GM19468 (cell line): Measurements from ENCODE around the gene CD6.
"Not testable (repeated sequence)": the region's sequence is repeated elsewhere in the genome, so short reads cannot be mapped to it uniquely, and the experiment has no call there.

Experiments
- ATAC-seq: cut with Tn5 transposase; IDR thresholded peaks from one replicate; pipeline ENCODE4 v1.9.1; 2021; ENCODE audit warnings: mild to moderate bottlenecking, moderate library complexity, moderate number of reproducible peaks; ENCODE audit not compliant: unreplicated experiment; ENCODE audit errors: extremely low read depth

The CD6 gene

GRCh38 chr11:61045271-61045670, 73.8 kb downstream of the CD6 start:
- ATAC-seq: no peak

- ATAC-seq: no peak
Measured at GRCh38 chr11:61046833-61047232, 75.4 kb downstream of the CD6 start.

- ATAC-seq: no peak
Measured at GRCh38 chr11:61048368-61049062, 77.0 kb downstream of the CD6 start.

- ATAC-seq: no peak
Measured at GRCh38 chr11:61049063-61049377, 77.5 kb downstream of the CD6 start.

- ATAC-seq: no peak
Measured at GRCh38 chr11:61049859-61050258, 78.4 kb downstream of the CD6 start.

GRCh38 chr11:61052182-61052972, 80.9 kb downstream of the CD6 start:
- ATAC-seq: no peak

GRCh38 chr11:61053191-61053590, 81.7 kb downstream of the CD6 start:
- no peak for ATAC-seq

GRCh38 chr11:61054513-61054912, 83.0 kb downstream of the CD6 start:
- no peak for ATAC-seq

- ATAC-seq: no peak
Measured at GRCh38 chr11:61054927-61055562, 83.6 kb downstream of the CD6 start.

- ATAC-seq: no peak
Measured at GRCh38 chr11:61055776-61056175, 84.3 kb downstream of the CD6 start.

- ATAC-seq: no peak
Measured at GRCh38 chr11:61056571-61056970, 85.1 kb downstream of the CD6 start.

GRCh38 chr11:61056981-61057380, 85.5 kb downstream of the CD6 start:
- ATAC-seq: no peak

- no peak for ATAC-seq
Measured at GRCh38 chr11:61057615-61058014, 86.1 kb downstream of the CD6 start.

- ATAC-seq: no peak
Measured at GRCh38 chr11:61058583-61059259, 87.2 kb downstream of the CD6 start.

GRCh38 chr11:61059260-61059752, 87.8 kb downstream of the CD6 start:
- no peak for ATAC-seq

- peak; percentile 78 for ATAC-seq
Measured at GRCh38 chr11:61061081-61061826, 89.8 kb downstream of the CD6 start.

GRCh38 chr11:61062181-61062930, 90.9 kb downstream of the CD6 start:
- no peak for ATAC-seq

GRCh38 chr11:61065236-61065635, 93.8 kb downstream of the CD6 start:
- ATAC-seq: not testable (repeated sequence)

GRCh38 chr11:61065955-61066638, 94.6 kb downstream of the CD6 start:
- no peak for ATAC-seq
